NCI-H1105 treated with DMSO at 0.1 percent for 48 hours (cell line): ENCODE results near the gene LHX1.

Experiments used
- DNase-seq: peaks from one replicate; lab custom pipeline; 2025; lab: John Stamatoyannopoulos, UW

The LHX1 gene

GRCh38 chr17:36937001-36937958 is at the start of gene LHX1:
TSS of gene LHX1 (plus strand) at chr17:36937475. CDS start at chr17:36938198, 723 bp downstream.
- DNase-seq = no peak

DNA sequence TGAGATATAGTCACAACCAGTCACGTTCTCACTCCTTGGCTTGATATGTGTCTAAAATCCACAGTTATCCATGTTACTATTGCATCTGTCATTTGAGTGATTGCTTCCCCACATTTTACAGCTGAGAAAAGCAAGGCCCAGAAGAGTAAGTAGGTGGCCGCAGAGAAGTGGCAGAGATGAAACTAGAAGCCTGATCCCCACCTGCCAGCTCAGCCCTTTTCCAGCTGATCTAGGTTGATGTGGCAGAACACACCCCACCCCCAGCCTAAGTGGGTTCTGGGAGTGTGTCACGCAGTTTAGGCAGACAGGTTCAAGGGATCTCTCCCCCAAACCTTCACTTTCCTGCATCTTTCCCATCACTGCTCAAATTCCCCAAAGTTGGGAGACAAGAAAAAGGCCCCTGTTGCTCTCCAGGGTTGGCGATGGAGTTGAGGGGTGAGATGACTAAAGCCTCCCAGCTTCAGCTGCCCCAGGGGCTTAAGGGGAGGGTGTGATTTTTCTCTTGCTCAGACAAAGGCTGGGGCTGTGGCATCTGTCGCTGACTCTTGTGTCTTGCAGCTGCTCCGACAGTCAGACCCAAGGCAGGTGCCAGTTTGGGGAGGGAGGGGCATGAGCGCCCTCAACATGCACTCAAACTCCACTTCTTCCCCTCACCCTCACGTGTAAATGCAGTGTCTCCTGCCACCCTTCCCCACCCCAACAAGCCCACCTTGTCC is 48.9 kb upstream of the LHX1 start:
- peak; percentile 82 for DNase-seq

DNA sequence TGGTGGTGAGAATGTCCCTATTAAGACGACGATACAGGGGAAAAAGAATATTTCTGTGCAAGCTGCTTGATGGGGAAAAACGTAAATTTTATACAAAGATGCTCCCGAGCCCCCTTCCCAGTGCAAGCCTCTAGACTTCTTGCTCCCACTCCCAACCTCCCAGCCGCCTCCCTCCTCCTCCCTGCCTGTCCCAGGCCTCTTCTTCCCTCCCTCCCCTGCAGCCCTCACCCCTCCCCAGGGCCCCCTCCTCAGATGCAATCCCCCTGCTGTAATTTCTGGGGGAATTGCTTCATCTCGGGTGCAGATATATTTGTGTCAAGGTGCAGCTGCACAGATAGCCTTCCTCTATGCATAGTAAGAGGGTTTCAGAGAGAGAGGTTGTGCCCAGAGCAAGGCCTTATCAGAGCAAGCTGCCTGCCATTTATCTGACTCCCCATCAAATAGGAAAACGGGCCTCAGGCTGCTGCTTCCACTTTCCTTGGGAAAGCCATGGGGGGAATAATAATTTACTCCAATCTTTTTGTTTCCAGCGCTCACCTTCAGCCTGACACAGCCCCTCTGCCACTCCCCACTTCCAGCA is 47.4 kb upstream of the LHX1 start:
- DNase-seq = no peak

DNA sequence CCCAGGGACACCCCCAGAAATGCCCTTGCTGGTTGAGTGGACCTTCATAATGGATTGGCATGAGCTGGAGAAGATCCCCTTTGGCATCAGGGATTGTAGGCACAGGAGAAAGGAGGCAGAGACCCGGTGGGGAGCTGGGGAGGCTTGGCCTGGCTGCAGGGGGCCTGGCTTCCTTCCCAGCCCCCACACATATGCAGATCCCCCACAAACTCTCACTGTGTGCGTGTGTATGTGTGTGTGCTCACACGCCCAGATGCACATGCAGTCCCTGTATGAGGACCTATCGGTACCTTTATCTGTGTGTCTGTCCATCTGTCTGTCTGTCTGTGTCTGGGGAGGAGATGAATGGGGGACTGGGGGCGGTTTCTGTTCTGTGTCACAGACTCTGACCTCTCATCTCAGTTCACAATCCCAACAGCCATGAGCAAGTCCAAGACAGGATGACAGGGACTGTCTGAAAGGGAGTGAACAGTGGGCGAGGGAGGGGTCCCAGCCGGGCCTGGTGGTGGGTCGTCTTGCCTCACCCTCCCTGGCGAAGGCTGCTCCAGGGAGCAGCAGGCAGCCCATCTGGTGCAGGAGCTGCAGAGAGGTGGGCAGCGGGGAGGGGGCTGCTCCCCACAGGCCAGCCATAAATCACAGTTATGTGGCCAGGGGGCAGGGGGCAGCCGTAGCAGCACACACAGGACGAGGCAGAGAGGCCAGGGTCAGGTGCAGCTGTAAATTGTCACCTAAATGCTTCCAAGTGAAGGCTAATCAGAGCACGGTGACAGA is 46.7 kb upstream of the LHX1 start:
- no peak for DNase-seq

DNA sequence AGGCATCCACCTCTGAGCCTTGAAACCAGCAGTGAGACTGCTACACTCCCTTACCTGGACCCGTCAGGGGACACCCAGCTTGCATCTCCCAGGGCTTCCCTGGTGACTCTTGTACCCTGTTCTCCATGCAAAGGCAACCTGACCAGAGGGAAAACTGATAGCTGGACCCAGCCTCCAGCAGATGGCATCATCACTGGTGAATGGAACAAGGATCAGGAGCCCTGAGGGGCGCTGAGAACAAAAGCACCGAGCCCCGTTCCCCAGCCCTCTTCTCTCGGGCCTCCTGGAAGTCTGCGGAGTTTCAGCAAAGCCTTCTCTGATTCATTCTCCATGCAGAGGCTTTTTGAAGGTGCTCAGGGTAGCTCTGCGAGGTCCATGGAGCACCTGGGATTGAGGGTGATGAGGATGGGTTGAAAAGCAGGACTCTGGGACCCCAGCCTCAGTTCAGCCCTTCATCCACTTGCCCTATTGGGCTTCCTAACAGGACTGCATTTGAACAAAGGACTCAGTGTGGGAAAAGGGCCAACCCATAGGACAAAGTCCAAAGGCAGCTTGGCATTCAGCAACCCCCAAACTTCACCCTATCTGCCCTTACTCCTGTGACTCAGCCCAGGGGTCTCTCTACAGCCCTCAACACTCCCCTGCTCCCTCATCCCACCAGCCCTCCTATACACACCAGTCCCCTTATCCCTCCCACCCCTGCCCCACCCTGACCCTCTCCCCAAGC is 45.0 kb upstream of the LHX1 start:
- DNase-seq = no peak

DNA sequence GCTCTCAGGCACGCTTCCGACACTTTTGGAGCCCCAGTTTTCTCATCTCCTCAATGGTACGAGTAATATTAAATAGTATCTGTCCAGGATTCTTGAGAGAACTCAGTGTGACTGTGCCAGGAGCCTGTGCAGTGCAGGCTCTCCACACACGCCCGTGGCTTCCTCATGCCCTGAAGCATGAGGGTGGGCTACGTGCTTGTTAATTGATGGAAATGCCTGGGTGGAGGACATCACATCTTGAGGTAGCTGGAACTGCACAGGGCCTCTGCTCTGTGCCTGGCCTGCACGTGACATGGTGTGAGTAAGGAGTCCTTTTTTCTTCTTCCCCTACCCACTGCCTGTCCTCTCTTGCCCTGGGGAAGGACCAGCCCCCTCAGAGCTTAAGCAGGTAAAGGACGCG is 43.1 kb upstream of the LHX1 start:
- DNase-seq = no peak

DNA sequence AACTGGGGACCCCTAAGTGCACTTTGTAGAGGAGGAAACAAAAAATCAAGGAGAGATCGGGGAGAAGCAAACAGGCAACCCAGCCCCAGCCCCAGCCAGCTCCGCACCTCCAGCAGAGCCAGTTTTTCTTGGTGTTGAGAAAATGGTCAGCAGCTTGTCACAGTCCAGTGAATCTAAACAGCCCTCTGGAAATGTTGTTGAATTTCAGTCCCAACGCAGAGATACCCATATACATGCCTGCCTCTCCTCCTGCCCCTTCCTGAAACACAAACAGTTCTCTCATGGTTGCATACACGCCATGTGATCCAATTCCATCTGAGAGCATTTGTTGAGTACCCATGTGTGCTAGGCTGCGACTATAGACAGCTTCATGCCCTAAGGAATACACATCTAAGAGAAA is 42.4 kb upstream of the LHX1 start:
- no peak for DNase-seq

DNA sequence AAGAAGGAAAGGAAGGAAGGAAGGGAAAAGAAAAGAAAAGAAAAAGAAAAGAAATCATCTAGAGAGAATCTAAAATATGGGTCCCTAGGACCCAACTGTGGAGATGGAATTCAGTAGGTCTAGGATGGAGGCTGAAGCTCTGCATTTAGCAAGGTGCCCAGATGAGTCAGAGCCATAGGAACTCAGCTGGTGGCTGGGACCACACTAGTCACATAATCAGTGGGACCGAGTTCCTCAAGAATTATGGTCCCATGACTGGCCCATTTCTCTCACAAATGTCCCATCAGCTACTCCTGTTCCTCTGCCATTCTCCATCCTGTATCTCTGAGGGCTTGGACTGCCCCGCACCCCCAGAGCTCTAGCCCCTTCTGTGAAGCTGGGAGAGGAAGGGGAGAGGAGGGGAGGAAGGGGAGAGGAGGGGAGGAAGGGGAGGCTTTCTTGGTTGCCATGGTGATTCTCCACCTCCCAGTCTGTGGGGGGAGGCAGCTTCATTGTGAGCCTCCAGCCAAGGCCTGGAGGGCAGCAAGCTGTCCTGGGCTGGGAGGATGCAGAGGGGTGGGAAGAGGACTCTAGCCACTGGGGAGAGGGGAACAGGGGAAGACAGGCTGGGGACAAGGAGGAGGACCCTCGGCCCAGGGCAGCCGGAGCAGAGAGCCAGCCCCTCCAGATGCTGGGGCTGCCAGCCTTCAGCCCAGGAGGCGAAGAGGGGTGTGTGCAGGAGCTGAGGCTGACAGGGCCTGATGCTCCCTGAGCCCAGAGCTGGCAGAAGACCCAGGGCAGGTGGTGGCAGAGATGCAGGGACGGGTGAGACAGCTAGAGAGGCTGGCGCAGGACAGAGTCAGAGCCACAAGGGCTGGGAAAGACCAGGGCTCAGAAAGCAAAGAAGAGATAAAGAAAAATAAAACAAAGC is 37.8 kb upstream of the LHX1 start:
- no peak for DNase-seq

GRCh38 chr17:36900160-36900512 is 37.1 kb upstream of the LHX1 start:
- no peak for DNase-seq

DNA sequence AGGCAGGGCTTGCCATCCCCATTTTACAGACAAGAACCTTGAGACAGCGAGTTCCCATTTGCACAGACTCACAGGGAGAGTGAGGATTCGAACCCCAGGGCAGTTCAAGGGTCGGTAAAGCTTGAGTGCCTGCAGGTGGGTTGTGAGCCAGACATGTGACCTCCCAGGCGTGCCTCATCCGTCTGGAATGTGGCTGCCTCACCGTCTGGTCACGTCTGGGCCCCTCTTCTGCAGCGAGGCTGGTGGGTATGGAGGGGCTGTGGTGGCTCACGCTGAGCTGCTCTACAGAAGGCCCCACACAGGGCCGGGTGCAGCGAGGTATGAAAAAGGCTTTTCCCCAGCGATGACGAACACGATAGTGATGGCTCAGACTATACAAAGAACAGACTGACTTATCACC is 35.8 kb upstream of the LHX1 start:
- no peak for DNase-seq

GRCh38 chr17:36907407-36907806 is 29.9 kb upstream of the LHX1 start:
- DNase-seq = no peak

- DNase-seq = no peak
Observed at GRCh38 chr17:36910513-36910912, 26.8 kb upstream of the LHX1 start.

- no peak for DNase-seq
Observed at GRCh38 chr17:36911001-36911400, 26.3 kb upstream of the LHX1 start.

DNA sequence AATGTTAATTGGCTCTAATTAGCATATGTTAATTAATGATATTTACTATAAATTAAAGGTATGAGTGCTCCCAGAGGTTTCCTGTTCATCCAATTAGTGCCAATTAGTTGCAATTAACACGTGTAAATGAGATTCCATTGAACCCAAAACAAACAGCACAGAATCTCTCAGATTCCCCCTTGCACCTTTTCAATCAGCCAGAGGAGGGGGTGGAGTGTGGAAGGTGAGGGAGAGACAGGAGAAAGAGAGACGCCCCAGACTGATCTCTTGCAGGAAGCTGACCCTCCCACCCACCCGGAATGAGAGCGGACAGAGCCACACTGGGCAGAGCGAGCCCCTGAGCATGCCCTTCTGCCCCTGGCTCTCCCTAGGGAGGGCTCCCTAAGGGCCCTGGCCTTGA is 24.1 kb upstream of the LHX1 start:
- no peak for DNase-seq

- DNase-seq = no peak
Observed at GRCh38 chr17:36918211-36918691, 19.0 kb upstream of the LHX1 start.

DNA sequence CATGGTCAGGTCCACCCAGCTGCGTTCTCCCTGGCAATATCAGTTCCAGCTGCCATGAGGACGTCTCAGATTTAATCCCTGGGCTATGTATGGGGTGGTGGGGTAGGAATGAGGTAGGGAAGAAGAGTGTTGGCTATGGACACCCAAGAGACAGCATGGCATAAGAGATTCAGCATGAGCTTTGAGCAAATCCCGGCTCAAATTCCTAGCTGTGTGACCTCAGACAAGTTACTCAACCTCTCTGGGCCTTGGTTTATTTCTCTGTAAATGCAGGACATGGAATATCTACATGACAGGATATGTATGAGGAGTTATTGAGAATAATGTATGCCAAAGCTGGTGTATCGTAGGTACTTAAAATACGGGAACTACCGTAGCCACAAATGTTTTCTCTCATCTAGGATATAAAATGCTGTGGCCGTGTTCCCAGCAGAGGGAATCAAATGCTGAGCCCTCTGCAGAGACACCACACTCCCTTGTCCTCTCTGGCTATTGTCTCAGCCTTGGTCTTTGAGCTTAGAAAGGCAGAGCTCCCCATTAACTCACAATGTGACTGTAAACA is 17.8 kb upstream of the LHX1 start:
- DNase-seq = no peak

- no peak for DNase-seq
Observed at GRCh38 chr17:36920032-36921005, 17.0 kb upstream of the LHX1 start.

GRCh38 chr17:36921095-36921851 is 16.0 kb upstream of the LHX1 start:
- no peak for DNase-seq
